Activated effector memory CD4-positive, alpha-beta T cell treated with Interleukin-2 at 50 U/mL for 16 hours (primary cell): ENCODE data around the gene KRT33A.

ENCODE experiments used
- DNase-seq: peaks from one replicate; pipeline ENCODE4 v3.0.0-alpha.2; 2020

Gene KRT33A

GRCh38 chr17:41327411-41328120 lies 23.1 kb downstream of the KRT33A start:
- DNase-seq: no peak

- peak; percentile 31 for DNase-seq
Measured at GRCh38 chr17:41326173-41327145, 24.2 kb downstream of the KRT33A start.

- DNase-seq: no peak
Measured at GRCh38 chr17:41325611-41326010, 25.0 kb downstream of the KRT33A start.

- no peak for DNase-seq
Measured at GRCh38 chr17:41325126-41325525, 25.5 kb downstream of the KRT33A start.

- no peak for DNase-seq
Measured at GRCh38 chr17:41324180-41325075, 26.2 kb downstream of the KRT33A start.

- DNase-seq: no peak
Measured at GRCh38 chr17:41322903-41323895, 27.4 kb downstream of the KRT33A start.

- no peak for DNase-seq
Measured at GRCh38 chr17:41322094-41322902, 28.3 kb downstream of the KRT33A start.

DNA sequence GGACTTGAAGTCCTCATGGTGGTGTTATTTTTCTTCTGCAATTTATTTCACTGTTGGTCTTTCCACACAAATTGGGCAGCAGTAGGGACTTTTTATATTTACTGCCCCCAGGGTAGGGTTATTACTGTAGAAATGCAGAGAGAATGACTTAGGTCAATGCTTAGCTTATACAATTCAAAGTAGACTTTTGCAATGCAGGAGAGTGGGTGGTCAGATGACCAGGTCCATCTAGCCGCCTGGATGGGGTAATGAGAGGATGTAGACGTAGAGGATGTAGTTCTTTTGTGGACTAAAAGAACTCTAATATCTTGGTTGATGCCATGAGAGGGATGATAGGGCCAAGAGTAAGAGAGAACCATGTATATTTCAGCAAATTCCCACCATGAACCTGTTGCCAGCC lies 32.4 kb downstream of the KRT33A start:
- DNase-seq: no peak

- DNase-seq: no peak
Measured at GRCh38 chr17:41315814-41316445, 34.7 kb downstream of the KRT33A start.

DNA sequence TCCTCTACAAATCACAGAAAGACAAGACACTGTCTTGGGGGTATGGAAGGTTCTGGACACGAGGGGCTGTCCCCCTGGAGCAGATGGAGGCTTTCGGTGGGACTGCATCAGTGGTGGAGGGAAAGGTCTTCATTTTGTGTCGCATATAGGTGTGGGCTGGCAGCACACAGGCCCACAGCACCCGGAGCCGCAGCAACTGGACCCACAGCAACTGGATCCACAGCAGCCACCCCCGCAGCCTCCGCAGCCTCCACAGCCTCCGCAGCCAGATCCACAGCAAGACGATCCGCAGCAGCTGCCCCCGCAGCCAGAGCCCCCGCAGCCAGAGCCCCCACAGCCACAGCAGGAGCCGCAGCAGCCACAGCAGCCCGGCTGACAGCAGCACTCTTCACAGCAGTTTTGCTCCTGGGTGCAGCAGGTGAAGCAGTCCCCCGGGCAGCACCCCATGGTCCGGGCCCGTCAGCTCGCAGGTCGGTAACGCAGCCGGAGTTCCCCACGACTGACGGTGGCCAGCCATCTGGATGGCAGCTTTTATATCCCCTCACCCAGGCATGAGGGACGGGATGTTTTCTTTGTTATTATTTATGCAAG lies 35.3 kb downstream of the KRT33A start, which contains the start of gene KRTAP17-1:
KRTAP17-1 (minus strand) TSS at position 507 of the 591 bp plus-strand sequence; CDS start at position 447, 60 bp downstream.
- DNase-seq: no peak

DNA sequence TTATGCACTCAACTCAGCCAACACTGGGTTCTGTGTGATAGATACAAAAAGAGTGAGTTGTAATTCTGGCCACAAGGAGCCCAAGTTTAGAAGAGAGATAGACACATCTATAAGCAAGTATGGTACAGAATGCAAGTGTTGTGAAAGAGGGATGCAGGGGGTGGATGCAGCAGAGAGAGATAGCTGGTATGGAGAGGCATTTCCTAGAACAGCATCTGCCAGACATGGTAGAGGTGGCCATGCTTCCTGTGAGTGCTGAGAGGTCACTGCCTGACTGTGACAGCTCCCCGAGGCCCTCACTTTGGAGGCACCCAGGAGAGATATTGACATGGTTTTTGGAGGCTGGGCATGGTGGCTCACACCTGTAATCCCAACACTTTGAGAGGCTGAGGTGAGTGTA lies 39.5 kb downstream of the KRT33A start:
- DNase-seq: no peak

DNA sequence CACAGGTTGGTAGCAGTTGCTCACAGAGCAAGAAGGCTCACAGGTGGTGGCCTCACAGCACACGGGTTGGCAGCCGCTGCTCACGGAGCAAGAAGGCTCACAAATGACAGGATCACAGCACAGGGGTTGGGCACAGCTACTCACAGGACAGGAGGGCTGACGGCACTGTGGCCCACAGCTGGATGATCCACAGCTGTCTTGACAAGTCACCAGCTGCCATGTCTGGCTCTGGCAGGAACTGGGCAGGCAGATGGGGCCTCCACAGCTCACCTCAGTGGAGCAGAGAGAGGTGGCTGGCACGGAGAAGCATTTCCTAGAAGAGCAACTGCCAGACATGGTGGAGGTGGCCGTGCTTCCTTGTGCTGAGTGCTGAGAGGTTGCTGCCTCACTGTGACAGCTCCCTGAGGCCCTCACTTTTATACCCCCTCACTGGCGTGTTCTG lies 41.7 kb downstream of the KRT33A start, which contains the start of gene KRTAP16-1:
KRTAP16-1 (minus strand) TSS at position 392 of the 442 bp plus-strand sequence; CDS start at position 336, 56 bp downstream.
- DNase-seq: peak; percentile 62

DNA sequence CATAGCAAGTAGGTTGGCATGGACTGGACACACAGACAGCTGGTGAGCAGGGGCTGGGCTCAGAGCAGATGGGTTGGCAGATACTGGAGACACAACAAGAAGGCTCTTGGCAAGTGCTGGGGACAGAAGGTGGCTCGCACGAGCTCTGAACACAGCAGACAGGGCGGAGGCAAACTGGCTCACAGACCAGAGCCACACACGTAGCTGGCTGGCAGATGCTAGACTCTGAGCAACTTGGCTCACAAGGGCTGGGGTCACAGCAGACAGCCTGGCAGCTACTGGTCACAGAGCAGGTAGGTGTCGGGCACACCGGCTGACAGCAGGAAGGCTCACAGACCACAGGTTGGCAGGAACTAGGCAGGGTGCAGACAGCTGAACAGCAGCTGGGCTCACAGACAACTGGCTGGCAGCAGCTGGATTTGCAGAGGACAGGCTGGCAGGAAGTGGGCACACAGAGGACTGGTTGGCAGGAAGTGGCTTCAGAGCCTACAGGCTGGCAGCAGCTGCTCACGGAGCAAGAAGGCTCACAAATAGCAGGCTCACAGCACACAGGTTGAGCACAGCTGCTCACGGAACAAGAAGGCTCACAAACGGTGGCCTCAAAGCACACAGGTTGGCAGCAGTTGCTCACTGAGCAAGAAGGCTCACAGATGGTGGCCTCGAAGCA lies 42.2 kb downstream of the KRT33A start:
- peak; percentile 84 for DNase-seq

GRCh38 chr17:41307647-41308046 lies 43.0 kb downstream of the KRT33A start:
- DNase-seq: no peak

GRCh38 chr17:41304091-41304490 lies 46.5 kb downstream of the KRT33A start:
- DNase-seq: no peak

DNA sequence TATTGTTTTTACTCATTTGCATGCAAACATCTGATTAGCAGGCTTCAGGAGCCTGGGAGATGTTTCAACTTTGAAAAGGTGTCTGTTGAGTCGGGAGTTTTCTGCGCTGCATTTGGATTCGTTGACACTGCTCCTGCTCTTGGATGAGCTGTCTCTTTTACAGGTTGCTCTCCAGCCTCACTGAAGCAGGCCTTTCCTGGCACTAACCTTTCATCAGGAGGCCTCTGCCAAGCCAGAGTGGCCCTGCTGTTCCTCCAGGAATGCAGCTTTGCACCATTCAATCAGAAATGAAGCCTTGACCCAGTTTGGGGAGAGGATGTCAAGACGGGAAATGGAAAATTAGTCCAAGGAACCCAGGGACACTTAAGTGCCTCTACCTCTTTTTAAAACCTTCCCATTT lies 47.6 kb downstream of the KRT33A start:
- no peak for DNase-seq

GRCh38 chr17:41301916-41302901 lies 48.4 kb downstream of the KRT33A start, which contains the start of gene KRTAP29-1:
Gene KRTAP29-1, minus strand, starts transcription at chr17:41302851. Its CDS starts 0 bp downstream, at chr17:41302851.
- DNase-seq: no peak
